GM12878 (cell line): ENCODE measurements around the gene CCDC136. TPM values are rescaled to one million over a fixed set of nuclear protein-coding genes. Genes with fewer than 3 reads are reported as not detected.

Experiments
- ATAC-seq: fragments of 200-7000 bp; cut with Tn5 transposase; 3 replicates; pipeline ENCODE4 v1.9.1; 2020; ENCODE audit warnings: mild to moderate bottlenecking, moderate library complexity
- BruUV-seq: library from RNA; stranded (reverse); fragments of 400-500 nt; replicated peaks from 2 replicates; lab custom pipeline; 2021; lab: Mats Ljungman, UMichigan
- CTCF ChIA-PET: fragments of 300-600 bp; sonication (Branson Sonifier 250); formaldehyde crosslinking; extraction: SDS; loops from one replicate; lab custom pipeline; 2021; ENCODE audit warnings: inconsistent platforms; lab: Yijun Ruan, JAX
- POLR2A ChIA-PET: fragments of 350-600 bp; formaldehyde crosslinking; extraction: SDS; loops from one replicate; lab custom pipeline; 2021; ENCODE audit warnings: inconsistent platforms; lab: Charles Lee
- RAD21 ChIA-PET: fragments of 300-600 bp; sonication (Branson Sonifier 250); formaldehyde crosslinking; loops from one replicate; lab custom pipeline; 2023; ENCODE audit warnings: antibody characterized with exemption; ENCODE audit not compliant: unreplicated experiment; lab: Charles Lee
- SMC1A ChIA-PET: fragments of 300-600 bp; sonication (Branson Sonifier 250); formaldehyde crosslinking; loops from one replicate; lab custom pipeline; 2023; ENCODE audit not compliant: unreplicated experiment, uncharacterized antibody; lab: Charles Lee
- DNase-seq: peaks from one replicate; pipeline ENCODE4 v3.0.0-alpha.2; 2011; ENCODE audit warnings: low read depth, low spot score
- FAIRE-seq: peaks from 3 replicates; lab custom pipeline; 2011; peaks lifted over from hg19 to GRCh38; lab: Jason Lieb, UNC
- H2AFZ ChIP-seq: 2 replicates; pipeline ENCODE4 v1.6.0; 2011; ENCODE audit warnings: low read depth, low read length, control low read depth; ENCODE audit not compliant: control insufficient read depth
- H3K27ac ChIP-seq: 2 replicates; pipeline ENCODE4 v1.5.1; 2011; ENCODE audit warnings: control low read depth; ENCODE audit not compliant: control insufficient read depth, insufficient read depth
- H3K27me3 ChIP-seq, 2 experiments: replicated peaks in 1 of 2; 2 replicates each; pipeline versions ENCODE4 v1.6.0 to v1.6.1; 2011; ENCODE audit warnings: low read length in 1 of 2; ENCODE audit not compliant: control insufficient read depth in 2 of 2, insufficient read depth in 2 of 2
- H3K36me3 ChIP-seq, 2 experiments: 2 replicates each; pipeline ENCODE4 v1.5.1; 2011; ENCODE audit warnings: low read length in 1 of 2; ENCODE audit not compliant: control insufficient read depth in 2 of 2, insufficient read depth in 2 of 2
- H3K4me1 ChIP-seq: 2 replicates; pipeline ENCODE4 v1.6.1; 2011; ENCODE audit warnings: mild to moderate bottlenecking, low read length, moderate library complexity, mixed read lengths; ENCODE audit not compliant: control insufficient read depth, insufficient read depth
- H3K4me2 ChIP-seq: 2 replicates; pipeline ENCODE4 v1.6.0; 2011; ENCODE audit warnings: control low read depth; ENCODE audit not compliant: control insufficient read depth, insufficient read depth
- H3K4me3 ChIP-seq: fragments of 200-600 bp; sonication (generic); 2 replicates; pipeline ENCODE4 v1.5.1; 2016
- H3K79me2 ChIP-seq: 2 replicates; pipeline ENCODE4 v1.6.0; 2011; ENCODE audit warnings: low read length; ENCODE audit not compliant: control insufficient read depth, insufficient read depth
- H3K9ac ChIP-seq: 2 replicates; pipeline ENCODE4 v1.8.0; 2011; ENCODE audit warnings: low read length, control low read depth, mixed read lengths; ENCODE audit not compliant: control insufficient read depth, insufficient read depth
- H3K9me3 ChIP-seq: replicated peaks from 3 replicates; pipeline ENCODE4 v1.5.1; 2011; ENCODE audit warnings: mild to moderate bottlenecking, low read length; ENCODE audit not compliant: control insufficient read depth, insufficient read depth
- H4K20me1 ChIP-seq: 2 replicates; pipeline ENCODE4 v1.6.0; 2011; ENCODE audit not compliant: control insufficient read depth, insufficient read depth
- ESRRA ChIP-seq: IDR thresholded peaks from 2 replicates; pipeline ENCODE4 v1.6.1; 2012; ENCODE audit warnings: mild to moderate bottlenecking, low read length, improper control_type of control experiment
- FOS ChIP-seq: IDR thresholded peaks from 3 replicates; pipeline ENCODE4 v1.6.1; 2011; ENCODE audit warnings: borderline replicate concordance; ENCODE audit not compliant: insufficient read length; ENCODE audit errors: extremely low read depth
- HDGF ChIP-seq: fragments of 450-650 bp; IDR thresholded peaks from 2 replicates; pipeline ENCODE4 v1.6.1; 2016; ENCODE audit warnings: antibody characterized with exemption
- NFIC ChIP-seq: IDR thresholded peaks from 2 replicates; pipeline ENCODE4 v1.6.1; 2012; ENCODE audit warnings: low read depth, mild to moderate bottlenecking, inconsistent platforms, low read length, moderate library complexity
- NKRF ChIP-seq: fragments of 450-650 bp; conservative IDR thresholded peaks from 2 replicates; pipeline ENCODE4 v1.6.1; 2017; ENCODE audit warnings: mild to moderate bottlenecking, moderate library complexity
- WGBS: methylation state at CpG from one replicate; pipeline ENCODE4 v1.1.6; 2016; ENCODE audit warnings: low lambda C conversion rate; ENCODE audit not compliant: insufficient replicate concordance, insufficient coverage; ENCODE audit errors: missing lambda C conversion rate; 5-methylcytosine and 5-hydroxymethylcytosine counted together
- in situ Hi-C: fragments of 300-500 bp; cut with MboI; formaldehyde crosslinking; loops from 9 replicates; pipeline ENCODE4 v1.14.3; 2018; ENCODE audit warnings: mixed read lengths
- intact Hi-C: fragments of 100-400 bp; cut with micrococcal nuclease; formaldehyde crosslinking; loops from one replicate; pipeline ENCODE4 v1.14.2; 2022; ENCODE audit not compliant: unreplicated experiment
- polyA plus RNA-seq, 11 experiments: library from polyadenylated mRNA; depleted of rRNA in 4 of 11; unstranded in 6 of 11; stranded (reverse) in 5 of 11; fragments of >200 nt; fragmentation: Nextera tagmentation in 4 of 11; fragmentation: Illumina TruSeq in 1 of 11; extraction: Ambion mirVana in 4 of 11; extraction: Trizol in 1 of 11; gene quantifications; 1 replicate in 1 of 11; 2 replicates in 10 of 11; pipeline versions ENCODE4 v1.2.1 to v1.2.3, GENCODE V29; 2011 to 2016; ENCODE audit warnings: inconsistent platforms in 2 of 11, missing spikeins in 2 of 11, low read depth in 1 of 11
- total RNA-seq, 4 experiments: library from RNA; depleted of rRNA in 3 of 4; stranded (reverse); fragments of >200 nt in 3 of 4; fragmentation: Illumina TruSeq in 1 of 4; extraction: Trizol in 1 of 4; gene quantifications; 2 replicates each; pipeline versions ENCODE4 v1.2.1 to v1.2.3, GENCODE V29; 2013 to 2021

Gene CCDC136
- total and polyA plus RNA-seq, 10 of the 15 experiments (the other 5 are each of a cell fraction or from before 2014, with no cell fraction given) = 0.32 to 4.8 (median 1.5) TPM

GRCh38 chr7:128838981-128839731 lies 47.4 kb downstream of the CCDC136 start:
- no peaks in the 10 kb centered on the region for H4K20me1 ChIP-seq
- no peak overlapping the region for H3K9ac ChIP-seq
- no peak for FAIRE-seq
- RAD21 ChIA-PET = no interaction called here
- in situ Hi-C loops (no loop called here), intact Hi-C loops (no loop called here)
- H3K9me3 ChIP-seq = no peaks in the 10 kb centered on the region
- no peak for DNase-seq
- 56% methylated on average over 17 of the region's 17 CpGs for WGBS
- SMC1A ChIA-PET = no interaction called here
- no peak overlapping the region for H3K4me2 ChIP-seq
- H3K79me2 ChIP-seq = no peaks in the 10 kb centered on the region
- no peaks in the 10 kb centered on the region; the same call in 1 of the 2 replicates for H3K4me1 ChIP-seq
- BruUV-seq = no TSS peak
- H3K36me3 ChIP-seq = no peaks in the 10 kb centered on the region
- H2AFZ ChIP-seq = no peak overlapping the region
- H3K27ac ChIP-seq = no peak overlapping the region
- CTCF ChIA-PET = interaction anchor here (3.4 kb wide), 1 partner anchor 44 kb away, joined by 21 read pairs; no protein-coding TSS in a partner anchor
- H3K4me3 ChIP-seq = no peak overlapping the region
- no peaks in the 10 kb centered on the region; a peak in 1 of 4 replicates for H3K27me3 ChIP-seq
- no peak for ATAC-seq
- POLR2A ChIA-PET = no interaction called here
- TF ChIP-seq ESRRA (no peak), NFIC (no peak), NKRF (no peak), FOS (no peak), HDGF (no peak)
- TF ChIP-seq, all 136 proteins: peak for 0
